ENCODE data around the gene PRB4. TPM values are rescaled to one million over a fixed set of nuclear protein-coding genes. Genes with fewer than 3 reads are reported as not detected.
"Not testable (repeated sequence)": the region's sequence is repeated elsewhere in the genome, so short reads cannot be mapped to it uniquely, and the experiment has no call there.

PRB4 gene
- not detected for total RNA-seq

- Histone ChIP-seq H3K27ac (no peak within 1 kb of the TSS), H3K4me1 (no peaks in the 10 kb centered on the region), H3K36me3 (no peaks in the 10 kb centered on the region), H3K4me3 (replicated peaks in 1 of 3) (no peak within 1 kb of the TSS), H3K27me3 (no peaks in the 10 kb centered on the region), H3K9me3 (no peaks in the 10 kb centered on the region)
- WGBS, 2 donors, result 79 to 86% methylated on average over 3 of the region's 3 CpGs
- DNase-seq, result no peak
- intact Hi-C loops (cut with DNase I), result no loop called here
- no peak for TF ChIP-seq POLR2A (IDR thresholded peaks at IDR 0.05)
- no peak for TF ChIP-seq CTCF (IDR thresholded peaks at IDR 0.05)
Observed at GRCh38 chr12:11310336-11310735, at the start of gene PRB4. PRB4 (minus strand) TSS chr12:11310436; CDS start chr12:11310398, 38 bp downstream.

GRCh38 chr12:11351736-11352135, 41.5 kb upstream of the PRB4 start:
- H3K4me3 ChIP-seq (replicated peaks in 1 of 3); DNase-seq; intact Hi-C loops (cut with DNase I); H3K9me3 ChIP-seq; H3K27ac ChIP-seq; H3K4me1 ChIP-seq; H3K27me3 ChIP-seq; H3K36me3 ChIP-seq: not testable (repeated sequence)
- WGBS, 2 donors, result 83 to 91% methylated on average over 2 of the region's 2 CpGs

- Histone ChIP-seq H3K4me3 (replicated peaks in 1 of 3) (no peak overlapping the region), H3K27me3 (no peaks in the 10 kb centered on the region), H3K36me3 (no peaks in the 10 kb centered on the region), H3K4me1 (no peaks in the 10 kb centered on the region), H3K9me3 (no peaks in the 10 kb centered on the region), H3K27ac (no peak overlapping the region)
- 90 to 92% methylated on average over 9 of the region's 9 CpGs for WGBS, 2 donors
- no peak for TF ChIP-seq CTCF (IDR thresholded peaks at IDR 0.05)
- no peak for TF ChIP-seq POLR2A (IDR thresholded peaks at IDR 0.05)
- DNase-seq, result no peak
- intact Hi-C loops (cut with DNase I), result no loop called here
Observed at GRCh38 chr12:11348439-11348838, 38.2 kb upstream of the PRB4 start.

- Histone ChIP-seq H3K27me3 (no peaks in the 10 kb centered on the region), H3K36me3 (no peaks in the 10 kb centered on the region), H3K4me1 (no peaks in the 10 kb centered on the region), H3K27ac (no peak overlapping the region), H3K4me3 (replicated peaks in 1 of 3) (no peak overlapping the region), H3K9me3 (no peaks in the 10 kb centered on the region)
- intact Hi-C loops (cut with DNase I), result no loop called here
- no peak for DNase-seq
- TF ChIP-seq POLR2A (IDR thresholded peaks at IDR 0.05) (no peak), CTCF (IDR thresholded peaks at IDR 0.05) (no peak)
- 85 to 86% methylated on average over 6 of the region's 6 CpGs for WGBS, 2 donors
Observed at GRCh38 chr12:11347810-11348209, 37.6 kb upstream of the PRB4 start.

- no peak for TF ChIP-seq CTCF (IDR thresholded peaks at IDR 0.05)
- TF ChIP-seq POLR2A (IDR thresholded peaks at IDR 0.05), result no peak
- H3K27me3 ChIP-seq, result no peaks in the 10 kb centered on the region
- intact Hi-C loops (cut with DNase I), result no loop called here
- no peaks in the 10 kb centered on the region for H3K36me3 ChIP-seq
- H3K27ac ChIP-seq, result no peak overlapping the region
- 76 to 88% methylated on average over 2 of the region's 2 CpGs for WGBS, 2 donors
- H3K9me3 ChIP-seq, result no peaks in the 10 kb centered on the region
- no peak for DNase-seq
- H3K4me1 ChIP-seq, result no peaks in the 10 kb centered on the region
- no peak overlapping the region for H3K4me3 ChIP-seq (replicated peaks in 1 of 3)
Observed at GRCh38 chr12:11344500-11344899, 34.3 kb upstream of the PRB4 start.

GRCh38 chr12:11324426-11324825, 14.2 kb upstream of the PRB4 start:
- no peaks in the 10 kb centered on the region for H3K9me3 ChIP-seq
- no peaks in the 10 kb centered on the region for H3K27me3 ChIP-seq
- no peaks in the 10 kb centered on the region for H3K36me3 ChIP-seq
- intact Hi-C loops (cut with DNase I), result no loop called here
- DNase-seq, result no peak
- no peaks in the 10 kb centered on the region for H3K4me1 ChIP-seq
- TF ChIP-seq POLR2A (IDR thresholded peaks at IDR 0.05) (no peak), CTCF (IDR thresholded peaks at IDR 0.05) (no peak)
- WGBS, 2 donors, result 94 to 98% methylated on average over 3 of the region's 3 CpGs
- H3K27ac ChIP-seq, result no peak overlapping the region
- H3K4me3 ChIP-seq (replicated peaks in 1 of 3), result no peak overlapping the region
